Peyer's patch (tissue), 4 donors: ENCODE data around the gene SLC44A5.

Source experiments
- CTCF ChIP-seq, 6 experiments: fragments of 450-650 bp in 4 of 6; fragments of 200-600 bp in 2 of 6; sonication (generic) in 1 of 6; IDR thresholded peaks; one replicate each; pipeline ENCODE4 v1.5.1; 2017 to 2019; ENCODE audit warnings: antibody characterized with exemption in 6 of 6, mild to moderate bottlenecking in 3 of 6, moderate library complexity in 1 of 6
- POLR2A ChIP-seq, 2 donors: fragments of 450-650 bp; IDR thresholded peaks; one replicate each; pipeline ENCODE4 v1.5.1; 2017; ENCODE audit warnings: antibody characterized with exemption in 2 of 2, mild to moderate bottlenecking in 2 of 2, moderate library complexity in 2 of 2

- no peak for TF ChIP-seq CTCF (IDR thresholded peaks at IDR 0.05)
- TF ChIP-seq POLR2A (IDR thresholded peaks at IDR 0.05) = no peak
These were observed 444.1 kb downstream of the SLC44A5 start for GRCh38 chr1:75166821-75167220.
